Measurements from ENCODE around the gene VGF.

Gene VGF

GRCh38 chr7:101169110-101169837, 3.9 kb upstream of the VGF start:
- H3K36me3 Mint-ChIP-seq (ENCODE audit: low read depth) = no peaks in the 10 kb centered on the region
- peak overlapping the region in 2 of 3 experiments; percentile 19 to 73 for H3K4me3 Mint-ChIP-seq
- TF ChIP-seq, protein P1, sequence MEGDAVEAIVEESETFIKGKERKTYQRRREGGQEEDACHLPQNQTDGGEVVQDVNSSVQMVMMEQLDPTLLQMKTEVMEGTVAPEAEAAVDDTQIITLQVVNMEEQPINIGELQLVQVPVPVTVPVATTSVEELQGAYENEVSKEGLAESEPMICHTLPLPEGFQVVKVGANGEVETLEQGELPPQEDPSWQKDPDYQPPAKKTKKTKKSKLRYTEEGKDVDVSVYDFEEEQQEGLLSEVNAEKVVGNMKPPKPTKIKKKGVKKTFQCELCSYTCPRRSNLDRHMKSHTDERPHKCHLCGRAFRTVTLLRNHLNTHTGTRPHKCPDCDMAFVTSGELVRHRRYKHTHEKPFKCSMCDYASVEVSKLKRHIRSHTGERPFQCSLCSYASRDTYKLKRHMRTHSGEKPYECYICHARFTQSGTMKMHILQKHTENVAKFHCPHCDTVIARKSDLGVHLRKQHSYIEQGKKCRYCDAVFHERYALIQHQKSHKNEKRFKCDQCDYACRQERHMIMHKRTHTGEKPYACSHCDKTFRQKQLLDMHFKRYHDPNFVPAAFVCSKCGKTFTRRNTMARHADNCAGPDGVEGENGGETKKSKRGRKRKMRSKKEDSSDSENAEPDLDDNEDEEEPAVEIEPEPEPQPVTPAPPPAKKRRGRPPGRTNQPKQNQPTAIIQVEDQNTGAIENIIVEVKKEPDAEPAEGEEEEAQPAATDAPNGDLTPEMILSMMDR (IDR thresholded peaks at IDR 0.05; ENCODE audit: unreplicated experiment in 3 of 3) = no peak
- peaks cover 100% of the 10 kb centered on the region for H3K27me3 Mint-ChIP-seq (ENCODE audit: low read depth)
- no peak overlapping the region for H3K27ac Mint-ChIP-seq
- no peaks in the 10 kb centered on the region for H3K9me3 Mint-ChIP-seq
- peaks cover 47% of the 10 kb centered on the region for H3K4me1 Mint-ChIP-seq

GRCh38 chr7:101168412-101169049, 3.2 kb upstream of the VGF start:
- no peak overlapping the region for H3K27ac Mint-ChIP-seq
- H3K27me3 Mint-ChIP-seq (ENCODE audit: low read depth) = peaks cover 96% of the 10 kb centered on the region
- TF ChIP-seq, protein P1 (IDR thresholded peaks at IDR 0.05; ENCODE audit: unreplicated experiment in 3 of 3) = no peak
- H3K4me1 Mint-ChIP-seq = peaks cover 47% of the 10 kb centered on the region
- H3K36me3 Mint-ChIP-seq (ENCODE audit: low read depth) = no peaks in the 10 kb centered on the region
- H3K9me3 Mint-ChIP-seq = no peaks in the 10 kb centered on the region
- peak overlapping the region in 2 of 3 experiments; percentile 10 to 39 for H3K4me3 Mint-ChIP-seq

DNA sequence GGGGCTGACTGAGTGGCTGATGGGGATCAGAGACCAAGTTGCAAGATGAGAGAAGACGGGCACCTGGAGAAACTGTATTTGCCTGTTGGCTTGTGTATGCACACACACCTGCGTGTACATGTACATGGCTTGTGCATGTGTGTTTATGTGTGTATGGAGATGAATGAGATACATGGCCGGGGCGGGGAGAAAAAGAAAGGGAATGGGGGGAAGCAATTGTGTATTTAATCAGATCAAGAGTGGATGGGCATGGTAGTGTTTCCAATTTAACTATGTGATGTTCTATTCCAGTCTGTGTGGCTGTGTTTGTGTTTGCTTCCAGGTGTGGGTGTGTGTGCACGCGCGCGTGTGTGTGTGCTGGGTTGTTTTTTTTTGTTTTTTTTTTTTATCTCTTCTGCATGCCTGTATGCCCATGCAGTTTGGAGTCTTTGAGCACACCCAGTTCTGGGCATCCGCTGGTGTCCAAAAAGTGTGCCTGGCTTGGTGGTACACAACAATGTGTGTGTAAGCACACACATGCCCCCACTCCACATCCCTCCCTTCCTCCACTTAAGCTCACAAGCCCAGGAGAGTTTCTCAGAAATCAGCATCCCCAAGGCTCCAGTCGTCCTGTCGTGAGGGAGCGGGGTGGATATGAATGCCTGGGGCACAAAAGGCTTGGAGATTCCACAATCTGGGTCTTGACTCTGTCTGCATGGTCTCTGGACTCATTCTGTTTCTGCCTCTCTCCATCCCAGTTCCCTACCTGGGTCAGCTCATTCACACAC, 2.5 kb upstream of the VGF start:
- Mint-ChIP-seq H3K27me3 (ENCODE audit: low read depth) (peaks cover 95% of the 10 kb centered on the region), H3K27ac (no peak overlapping the region), H3K4me1 (peaks cover 47% of the 10 kb centered on the region), H3K9me3 (no peaks in the 10 kb centered on the region), H3K4me3 (peak overlapping the region; percentile 2 to 39 (median 19)), H3K36me3 (ENCODE audit: low read depth) (no peaks in the 10 kb centered on the region)
- TF ChIP-seq, protein P1 (IDR thresholded peaks at IDR 0.05; ENCODE audit: unreplicated experiment in 3 of 3) = no peak

- H3K27ac Mint-ChIP-seq = no peak overlapping the region
- H3K4me1 Mint-ChIP-seq = peaks cover 51% of the 10 kb centered on the region
- H3K27me3 Mint-ChIP-seq (ENCODE audit: low read depth) = peaks cover 92% of the 10 kb centered on the region
- H3K9me3 Mint-ChIP-seq = no peaks in the 10 kb centered on the region
- H3K36me3 Mint-ChIP-seq (ENCODE audit: low read depth) = no peaks in the 10 kb centered on the region
- TF ChIP-seq, protein P1 (IDR thresholded peaks at IDR 0.05; ENCODE audit: unreplicated experiment in 3 of 3) = no peak
- peak overlapping the region; percentile 35 to 78 (median 45) for H3K4me3 Mint-ChIP-seq
These were observed 1.7 kb upstream of the VGF start for GRCh38 chr7:101166909-101167644.

DNA sequence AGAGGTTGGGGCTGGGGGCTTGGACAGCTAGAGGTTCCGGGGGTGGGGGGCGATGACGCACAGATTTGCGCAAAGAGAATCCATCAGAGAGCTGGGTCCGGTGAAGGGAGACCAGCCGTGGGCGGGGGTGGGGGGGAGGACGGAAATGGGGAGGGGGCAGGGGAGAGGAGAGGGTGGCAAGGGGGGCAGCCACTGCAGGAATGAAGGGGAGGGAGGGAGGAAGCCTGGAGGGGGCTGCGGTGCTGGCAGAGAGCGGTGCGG, 1.2 kb upstream of the VGF start:
- TF ChIP-seq, protein P1 (IDR thresholded peaks at IDR 0.05; ENCODE audit: unreplicated experiment in 3 of 3) = no peak
- H3K36me3 Mint-ChIP-seq (ENCODE audit: low read depth) = no peaks in the 10 kb centered on the region
- H3K27ac Mint-ChIP-seq = no peak overlapping the region
- H3K4me1 Mint-ChIP-seq = peaks cover 49% of the 10 kb centered on the region
- H3K27me3 Mint-ChIP-seq (ENCODE audit: low read depth) = peaks cover 92% of the 10 kb centered on the region
- no peaks in the 10 kb centered on the region for H3K9me3 Mint-ChIP-seq
- H3K4me3 Mint-ChIP-seq = peak overlapping the region in 1 of 3 experiments; percentile 78
